Measurements from ENCODE around the gene CNGB1. TPM values are rescaled to one million over a fixed set of nuclear protein-coding genes. Genes with fewer than 3 reads are reported as not detected.

Gene CNGB1
- polyA plus RNA-seq, 1 donor from 2014 or later = 20.7 TPM

GRCh38 chr16:57939872-57940224, 31.1 kb downstream of the CNGB1 start:
- no peaks in the 10 kb centered on the region for H3K79me2 ChIP-seq (replicated peaks; ENCODE audit: insufficient read depth, low read length)
- no peak overlapping the region for H3K27ac ChIP-seq (ENCODE audit: low read length)
- no peaks in the 10 kb centered on the region for H3K27me3 ChIP-seq (ENCODE audit: insufficient read depth, low read depth, low read length)
- TF ChIP-seq EZH2 (IDR thresholded peaks at IDR 0.05; ENCODE audit: borderline replicate concordance, insufficient read depth, low read length, poor library complexity, severe bottlenecking) (no peak), MXI1 (conservative IDR thresholded peaks at IDR 0.05; ENCODE audit: poor library complexity, severe bottlenecking) (no peak), REST (IDR thresholded peaks at IDR 0.05; ENCODE audit: borderline replicate concordance) (no peak), POLR2AphosphoS5 (IDR thresholded peaks at IDR 0.05) (no peak), SMC3 (conservative IDR thresholded peaks at IDR 0.05; ENCODE audit: poor library complexity) (no peak), RAD21 (conservative IDR thresholded peaks at IDR 0.05) (no peak), TAF1 (IDR thresholded peaks at IDR 0.05; ENCODE audit: low read depth) (no peak), EP300 (conservative IDR thresholded peaks at IDR 0.05; ENCODE audit: poor library complexity, severe bottlenecking) (no peak), CTCF (IDR thresholded peaks at IDR 0.05; ENCODE audit: poor library complexity, severe bottlenecking) (no peak)
- H3K4me2 ChIP-seq (ENCODE audit: low read length) = no peak overlapping the region
- no peak overlapping the region for H3K9ac ChIP-seq (ENCODE audit: low read length)
- H4K20me1 ChIP-seq (ENCODE audit: insufficient read depth) = no peaks in the 10 kb centered on the region
- no peak overlapping the region for H2AFZ ChIP-seq (ENCODE audit: low read depth, low read length)
- no peak overlapping the region for H3K4me3 ChIP-seq (ENCODE audit: low read length)
- H3K9me3 ChIP-seq (ENCODE audit: low read length) = no peaks in the 10 kb centered on the region
- H3F3A ChIP-seq (ENCODE audit: insufficient read depth, low read length, poor library complexity, severe bottlenecking) = no peaks in the 10 kb centered on the region
- no peaks in the 10 kb centered on the region for H3K36me3 ChIP-seq (ENCODE audit: insufficient read depth, low read length)
- no peaks in the 10 kb centered on the region for H3K9me2 ChIP-seq (ENCODE audit: insufficient read depth, low read length)

DNA sequence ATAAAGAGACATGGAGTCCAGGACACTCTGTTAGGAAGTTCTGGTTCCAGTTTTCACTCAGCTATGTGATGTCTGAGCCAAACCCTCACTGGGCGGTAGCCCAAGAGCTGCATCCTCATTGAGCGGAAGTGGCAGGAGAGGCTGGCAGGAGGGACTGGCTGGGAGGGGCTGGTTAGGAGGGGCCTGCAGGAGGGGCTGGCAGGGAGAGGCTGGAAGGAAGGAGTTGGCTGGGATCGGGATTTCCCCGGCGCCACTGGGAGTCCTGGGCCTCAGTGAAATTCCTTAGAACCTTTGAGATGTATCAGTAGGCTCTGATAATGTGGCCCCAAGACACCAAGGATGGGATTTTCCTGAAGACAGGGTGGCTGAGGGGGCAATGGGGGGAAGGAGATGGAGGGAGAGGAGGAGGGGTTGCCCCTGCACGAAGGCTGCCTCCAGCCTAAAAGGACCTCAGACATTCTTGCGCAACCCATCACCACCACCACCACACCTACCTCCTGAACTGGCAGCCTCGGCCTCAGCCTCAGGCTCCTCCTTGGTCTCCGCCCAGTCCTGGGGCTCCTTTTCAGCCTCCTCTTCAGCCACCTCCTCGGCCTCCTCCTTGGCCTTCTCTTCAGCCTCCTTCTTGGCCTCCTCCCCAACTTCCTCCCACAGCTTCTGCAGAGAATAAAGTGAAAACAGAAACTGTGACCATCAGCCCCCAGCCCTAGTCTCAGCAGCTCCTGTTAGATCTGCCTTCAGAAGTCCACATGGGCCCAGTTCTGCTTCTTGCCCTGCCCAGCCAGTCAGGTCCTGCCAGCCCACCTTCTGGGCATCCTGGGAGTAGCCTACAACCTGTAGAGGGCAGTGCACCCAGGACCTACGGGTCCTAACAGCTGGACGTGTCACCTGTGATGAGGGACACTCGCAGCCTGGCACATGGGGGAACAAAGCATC, 31.7 kb downstream of the CNGB1 start:
- no peak overlapping the region for H2AFZ ChIP-seq (ENCODE audit: low read depth, low read length)
- H3K9ac ChIP-seq (ENCODE audit: low read length) = no peak overlapping the region
- no peaks in the 10 kb centered on the region for H3K9me2 ChIP-seq (ENCODE audit: insufficient read depth, low read length)
- H3K4me3 ChIP-seq (ENCODE audit: low read length) = no peak overlapping the region
- no peaks in the 10 kb centered on the region for H3K27me3 ChIP-seq (ENCODE audit: insufficient read depth, low read depth, low read length)
- no peaks in the 10 kb centered on the region for H3K36me3 ChIP-seq (ENCODE audit: insufficient read depth, low read length)
- no peaks in the 10 kb centered on the region for H3F3A ChIP-seq (ENCODE audit: insufficient read depth, low read length, poor library complexity, severe bottlenecking)
- no peaks in the 10 kb centered on the region for H4K20me1 ChIP-seq (ENCODE audit: insufficient read depth)
- H3K27ac ChIP-seq (ENCODE audit: low read length) = no peak overlapping the region
- H3K4me2 ChIP-seq (ENCODE audit: low read length) = no peak overlapping the region
- H3K79me2 ChIP-seq (replicated peaks; ENCODE audit: insufficient read depth, low read length) = no peaks in the 10 kb centered on the region
- TF ChIP-seq CTCF (IDR thresholded peaks at IDR 0.05; ENCODE audit: poor library complexity, severe bottlenecking) = no peak
- TF ChIP-seq SMC3 (conservative IDR thresholded peaks at IDR 0.05; ENCODE audit: poor library complexity) = no peak
- TF ChIP-seq EP300 (conservative IDR thresholded peaks at IDR 0.05; ENCODE audit: poor library complexity, severe bottlenecking) = no peak
- no peak for TF ChIP-seq POLR2AphosphoS5 (IDR thresholded peaks at IDR 0.05)
- TF ChIP-seq EZH2 (IDR thresholded peaks at IDR 0.05; ENCODE audit: borderline replicate concordance, insufficient read depth, low read length, poor library complexity, severe bottlenecking) = no peak
- no peak for TF ChIP-seq REST (IDR thresholded peaks at IDR 0.05; ENCODE audit: borderline replicate concordance)
- no peak for TF ChIP-seq MXI1 (conservative IDR thresholded peaks at IDR 0.05; ENCODE audit: poor library complexity, severe bottlenecking)
- no peak for TF ChIP-seq TAF1 (IDR thresholded peaks at IDR 0.05; ENCODE audit: low read depth)
- TF ChIP-seq RAD21 (conservative IDR thresholded peaks at IDR 0.05) = no peak
- no peaks in the 10 kb centered on the region for H3K9me3 ChIP-seq (ENCODE audit: low read length)

Measured in neural cell (in vitro differentiated cells).